ENCODE measurements around the gene NR2F1. TPM values are rescaled to one million over a fixed set of nuclear protein-coding genes. Genes with fewer than 3 reads are reported as not detected.

Gene NR2F1
- polyA plus RNA-seq, 1 donor from 2014 or later = 2.1 TPM

GRCh38 chr5:93587597-93588351 lies 4.8 kb downstream of the NR2F1 start:
- H3K79me2 ChIP-seq (replicated peaks; ENCODE audit: insufficient read depth, low read length) = no peaks in the 10 kb centered on the region
- peaks cover 5% of the 10 kb centered on the region for H3K9me3 ChIP-seq (ENCODE audit: low read length)
- TF ChIP-seq SMC3 (conservative IDR thresholded peaks at IDR 0.05; ENCODE audit: poor library complexity) (no peak), EZH2 (IDR thresholded peaks at IDR 0.05; ENCODE audit: borderline replicate concordance, insufficient read depth, low read length, poor library complexity, severe bottlenecking) (no peak), RAD21 (conservative IDR thresholded peaks at IDR 0.05) (no peak), CTCF (IDR thresholded peaks at IDR 0.05; ENCODE audit: poor library complexity, severe bottlenecking) (no peak), EP300 (conservative IDR thresholded peaks at IDR 0.05; ENCODE audit: poor library complexity, severe bottlenecking) (no peak), REST (IDR thresholded peaks at IDR 0.05; ENCODE audit: borderline replicate concordance) (no peak), TAF1 (IDR thresholded peaks at IDR 0.05; ENCODE audit: low read depth) (no peak), POLR2AphosphoS5 (IDR thresholded peaks at IDR 0.05) (no peak), MXI1 (conservative IDR thresholded peaks at IDR 0.05; ENCODE audit: poor library complexity, severe bottlenecking) (no peak)
- H3K27me3 ChIP-seq (ENCODE audit: insufficient read depth, low read depth, low read length) = peaks cover 88% of the 10 kb centered on the region
- peaks cover 5% of the 10 kb centered on the region for H3F3A ChIP-seq (ENCODE audit: insufficient read depth, low read length, poor library complexity, severe bottlenecking)
- H2AFZ ChIP-seq (ENCODE audit: low read depth, low read length) = no peak overlapping the region
- H3K9ac ChIP-seq (ENCODE audit: low read length) = no peak overlapping the region
- no peak overlapping the region for H3K4me3 ChIP-seq (ENCODE audit: low read length)
- no peak overlapping the region for H3K4me2 ChIP-seq (ENCODE audit: low read length)
- H4K20me1 ChIP-seq (ENCODE audit: insufficient read depth) = no peaks in the 10 kb centered on the region
- H3K36me3 ChIP-seq (ENCODE audit: insufficient read depth, low read length) = no peaks in the 10 kb centered on the region
- no peaks in the 10 kb centered on the region for H3K9me2 ChIP-seq (ENCODE audit: insufficient read depth, low read length)
- no peak overlapping the region for H3K27ac ChIP-seq (ENCODE audit: low read length)

- no peak for TF ChIP-seq RAD21 (conservative IDR thresholded peaks at IDR 0.05)
- no peak for TF ChIP-seq TAF1 (IDR thresholded peaks at IDR 0.05; ENCODE audit: low read depth)
- TF ChIP-seq REST (IDR thresholded peaks at IDR 0.05; ENCODE audit: borderline replicate concordance) = no peak
- TF ChIP-seq MXI1 (conservative IDR thresholded peaks at IDR 0.05; ENCODE audit: poor library complexity, severe bottlenecking) = no peak
- TF ChIP-seq SMC3 (conservative IDR thresholded peaks at IDR 0.05; ENCODE audit: poor library complexity) = no peak
- TF ChIP-seq EP300 (conservative IDR thresholded peaks at IDR 0.05; ENCODE audit: poor library complexity, severe bottlenecking) = no peak
- no peak for TF ChIP-seq POLR2AphosphoS5 (IDR thresholded peaks at IDR 0.05)
- TF ChIP-seq CTCF (IDR thresholded peaks at IDR 0.05; ENCODE audit: poor library complexity, severe bottlenecking) = no peak
- no peak for TF ChIP-seq EZH2 (IDR thresholded peaks at IDR 0.05; ENCODE audit: borderline replicate concordance, insufficient read depth, low read length, poor library complexity, severe bottlenecking)
- Histone ChIP-seq H3K36me3 (ENCODE audit: insufficient read depth, low read length) (no peaks in the 10 kb centered on the region), H3K79me2 (replicated peaks; ENCODE audit: insufficient read depth, low read length) (no peaks in the 10 kb centered on the region), H3K9me2 (ENCODE audit: insufficient read depth, low read length) (no peaks in the 10 kb centered on the region), H3K9me3 (ENCODE audit: low read length) (peaks cover 6% of the 10 kb centered on the region), H3K27ac (ENCODE audit: low read length) (no peak overlapping the region), H2AFZ (ENCODE audit: low read depth, low read length) (no peak overlapping the region), H3K4me2 (ENCODE audit: low read length) (no peak overlapping the region), H3K27me3 (ENCODE audit: insufficient read depth, low read depth, low read length) (peaks cover 88% of the 10 kb centered on the region), H3K4me3 (ENCODE audit: low read length) (no peak overlapping the region), H3K9ac (ENCODE audit: low read length) (no peak overlapping the region), H4K20me1 (ENCODE audit: insufficient read depth) (no peaks in the 10 kb centered on the region), H3F3A (ENCODE audit: insufficient read depth, low read length, poor library complexity, severe bottlenecking) (no peaks in the 10 kb centered on the region)
Observed at GRCh38 chr5:93588352-93589151, 5.5 kb downstream of the NR2F1 start.
